Retinal pigment epithelial cell (primary cell): ENCODE measurements around the gene DNAJC18.

Source experiments
- DNase-seq: peaks from one replicate; pipeline ENCODE4 v3.0.0-alpha.2; 2010; ENCODE audit warnings: low read depth
- H3K4me3 ChIP-seq: 2 replicates; pipeline ENCODE4 v1.5.1; 2011; ENCODE audit warnings: mild to moderate bottlenecking, low read length, control low read depth, moderate library complexity
- CTCF ChIP-seq: conservative IDR thresholded peaks from 2 replicates; pipeline ENCODE4 v1.5.1; 2011; ENCODE audit warnings: low read depth, low read length, control low read depth, inconsistent platforms

DNAJC18 gene

GRCh38 chr5:139378941-139379361 lies 60.4 kb downstream of the DNAJC18 start:
- H3K4me3 ChIP-seq: no peak overlapping the region
- no peak for DNase-seq
- no peak for TF ChIP-seq CTCF

- TF ChIP-seq CTCF: no peak
- no peak overlapping the region for H3K4me3 ChIP-seq
- DNase-seq: no peak
These were observed 61.1 kb downstream of the DNAJC18 start for GRCh38 chr5:139378101-139378825.

- no peak overlapping the region for H3K4me3 ChIP-seq
- no peak for TF ChIP-seq CTCF
- DNase-seq: no peak
These were observed 62.1 kb downstream of the DNAJC18 start for GRCh38 chr5:139377226-139377625.

GRCh38 chr5:139376364-139376763 lies 63.0 kb downstream of the DNAJC18 start:
- DNase-seq: no peak
- TF ChIP-seq CTCF: no peak
- no peak overlapping the region for H3K4me3 ChIP-seq

GRCh38 chr5:139374909-139375308 lies 64.4 kb downstream of the DNAJC18 start:
- no peak for DNase-seq
- TF ChIP-seq CTCF: no peak
- no peak overlapping the region for H3K4me3 ChIP-seq

GRCh38 chr5:139371482-139372435 lies 67.6 kb downstream of the DNAJC18 start:
- no peak for DNase-seq
- no peak overlapping the region for H3K4me3 ChIP-seq
- TF ChIP-seq CTCF: no peak
